ENCODE data around the gene ATP5MC2.

Gene ATP5MC2

DNA sequence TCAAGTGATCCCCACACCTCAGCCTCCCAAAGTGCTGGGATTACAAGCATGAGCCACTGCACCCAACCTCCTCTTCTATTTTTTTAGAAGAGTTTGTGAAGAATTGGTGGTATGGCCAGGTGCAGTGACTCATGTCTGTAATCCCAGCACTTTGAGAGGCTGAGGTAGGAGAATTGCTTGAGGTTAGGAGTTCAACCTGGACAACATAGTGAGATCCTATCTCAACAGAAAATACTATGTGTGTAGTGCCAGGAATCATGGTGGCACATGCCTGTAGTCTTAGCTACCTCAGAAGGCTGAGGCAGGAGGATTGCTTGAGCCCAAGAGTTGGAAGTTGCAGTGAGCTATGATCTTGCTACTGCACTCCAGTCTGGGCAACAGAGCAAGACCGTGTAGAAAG, 44.2 kb downstream of the ATP5MC2 start:
- no peak overlapping the region for H3K9ac ChIP-seq (ENCODE audit: low read length)
- no peaks in the 10 kb centered on the region for H4K20me1 ChIP-seq (ENCODE audit: low read depth, low read length)
- no peak overlapping the region for H2AFZ ChIP-seq (ENCODE audit: low read depth, low read length, severe bottlenecking)
- no peak overlapping the region for H3K4me3 ChIP-seq (ENCODE audit: insufficient read depth, low read length, poor library complexity, severe bottlenecking)
- H3K9me2 ChIP-seq (replicated peaks; ENCODE audit: insufficient read depth, low read length): no peaks in the 10 kb centered on the region
- H3K36me3 ChIP-seq (ENCODE audit: low read length): no peaks in the 10 kb centered on the region
- no peaks in the 10 kb centered on the region for H3K9me3 ChIP-seq (ENCODE audit: insufficient read depth, low read length)
- H3K27me3 ChIP-seq (ENCODE audit: low read length): no peaks in the 10 kb centered on the region
- no peaks in the 10 kb centered on the region for H3K79me2 ChIP-seq (ENCODE audit: insufficient read depth, low read length)
- no peaks in the 10 kb centered on the region for H3F3A ChIP-seq (ENCODE audit: insufficient read depth)
- TF ChIP-seq, protein P1, sequence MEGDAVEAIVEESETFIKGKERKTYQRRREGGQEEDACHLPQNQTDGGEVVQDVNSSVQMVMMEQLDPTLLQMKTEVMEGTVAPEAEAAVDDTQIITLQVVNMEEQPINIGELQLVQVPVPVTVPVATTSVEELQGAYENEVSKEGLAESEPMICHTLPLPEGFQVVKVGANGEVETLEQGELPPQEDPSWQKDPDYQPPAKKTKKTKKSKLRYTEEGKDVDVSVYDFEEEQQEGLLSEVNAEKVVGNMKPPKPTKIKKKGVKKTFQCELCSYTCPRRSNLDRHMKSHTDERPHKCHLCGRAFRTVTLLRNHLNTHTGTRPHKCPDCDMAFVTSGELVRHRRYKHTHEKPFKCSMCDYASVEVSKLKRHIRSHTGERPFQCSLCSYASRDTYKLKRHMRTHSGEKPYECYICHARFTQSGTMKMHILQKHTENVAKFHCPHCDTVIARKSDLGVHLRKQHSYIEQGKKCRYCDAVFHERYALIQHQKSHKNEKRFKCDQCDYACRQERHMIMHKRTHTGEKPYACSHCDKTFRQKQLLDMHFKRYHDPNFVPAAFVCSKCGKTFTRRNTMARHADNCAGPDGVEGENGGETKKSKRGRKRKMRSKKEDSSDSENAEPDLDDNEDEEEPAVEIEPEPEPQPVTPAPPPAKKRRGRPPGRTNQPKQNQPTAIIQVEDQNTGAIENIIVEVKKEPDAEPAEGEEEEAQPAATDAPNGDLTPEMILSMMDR (IDR thresholded peaks at IDR 0.05; ENCODE audit: insufficient read depth, low read length, poor library complexity, severe bottlenecking): no peak
- TF ChIP-seq EZH2phosphoT487 (conservative IDR thresholded peaks at IDR 0.05; ENCODE audit: low read length): no peak
- H3K27ac ChIP-seq (ENCODE audit: low read depth, low read length): no peak overlapping the region
- H3K4me2 ChIP-seq (ENCODE audit: low read depth, low read length, poor library complexity, severe bottlenecking): no peak overlapping the region

DNA sequence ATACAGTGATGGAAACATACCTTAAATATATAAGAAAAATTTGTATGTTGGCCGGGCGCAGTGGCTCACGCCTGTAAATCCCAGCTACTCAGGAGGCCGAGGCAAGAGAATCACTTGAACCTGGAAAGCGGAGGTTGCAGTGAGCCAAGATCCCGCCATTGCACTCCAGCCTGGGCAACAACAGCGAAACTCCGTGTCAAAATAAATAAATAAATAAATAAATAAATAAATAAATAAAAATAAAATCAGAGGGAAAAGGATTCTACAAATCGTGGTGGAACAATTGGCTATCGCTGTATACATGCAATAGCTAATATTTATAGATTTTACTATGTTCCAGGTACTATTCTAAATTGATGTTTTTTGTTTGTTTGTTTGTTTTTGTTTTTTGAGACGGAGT, 48.0 kb downstream of the ATP5MC2 start:
- Histone ChIP-seq H3K4me2 (ENCODE audit: low read depth, low read length, poor library complexity, severe bottlenecking) (no peak overlapping the region), H3K27ac (ENCODE audit: low read depth, low read length) (no peak overlapping the region), H2AFZ (ENCODE audit: low read depth, low read length, severe bottlenecking) (peak overlapping the region; percentile 50), H3K9ac (ENCODE audit: low read length) (no peak overlapping the region), H3K9me3 (ENCODE audit: insufficient read depth, low read length) (no peaks in the 10 kb centered on the region), H3K79me2 (ENCODE audit: insufficient read depth, low read length) (peaks cover 28% of the 10 kb centered on the region), H3K9me2 (replicated peaks; ENCODE audit: insufficient read depth, low read length) (no peaks in the 10 kb centered on the region), H3F3A (ENCODE audit: insufficient read depth) (peaks cover 20% of the 10 kb centered on the region), H4K20me1 (ENCODE audit: low read depth, low read length) (no peaks in the 10 kb centered on the region), H3K27me3 (ENCODE audit: low read length) (no peaks in the 10 kb centered on the region), H3K4me3 (ENCODE audit: insufficient read depth, low read length, poor library complexity, severe bottlenecking) (no peak overlapping the region), H3K36me3 (ENCODE audit: low read length) (no peaks in the 10 kb centered on the region)
- TF ChIP-seq, protein P1 (IDR thresholded peaks at IDR 0.05; ENCODE audit: insufficient read depth, low read length, poor library complexity, severe bottlenecking): no peak
- no peak for TF ChIP-seq EZH2phosphoT487 (conservative IDR thresholded peaks at IDR 0.05; ENCODE audit: low read length)

DNA sequence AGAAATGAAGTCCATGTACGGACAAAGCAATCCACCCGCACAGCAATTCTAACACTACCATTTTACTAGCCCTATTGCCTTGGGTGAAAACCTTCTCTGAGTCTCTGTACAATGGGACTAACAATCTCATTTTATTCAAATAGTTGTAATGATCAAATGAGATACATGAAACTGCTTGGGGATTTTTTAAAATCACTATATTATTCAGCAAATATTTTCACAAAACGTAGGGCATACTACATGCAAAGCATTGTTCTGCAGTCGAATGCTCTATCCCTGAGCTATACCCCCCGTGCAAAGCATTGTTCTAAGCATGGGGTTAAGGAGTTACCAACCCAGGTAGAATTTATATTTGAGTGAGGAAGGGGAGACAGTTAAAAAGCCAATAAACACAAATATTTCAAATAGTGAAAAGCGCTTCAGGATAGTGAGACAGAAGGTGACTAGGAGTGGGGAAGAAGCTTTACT, 49.1 kb downstream of the ATP5MC2 start:
- peak overlapping the region; percentile 84 for H2AFZ ChIP-seq (ENCODE audit: low read depth, low read length, severe bottlenecking)
- H3K79me2 ChIP-seq (ENCODE audit: insufficient read depth, low read length): peaks cover 34% of the 10 kb centered on the region
- no peak for TF ChIP-seq EZH2phosphoT487 (conservative IDR thresholded peaks at IDR 0.05; ENCODE audit: low read length)
- TF ChIP-seq, protein P1 (IDR thresholded peaks at IDR 0.05; ENCODE audit: insufficient read depth, low read length, poor library complexity, severe bottlenecking): no peak
- H3F3A ChIP-seq (ENCODE audit: insufficient read depth): peaks cover 25% of the 10 kb centered on the region
- H3K4me3 ChIP-seq (ENCODE audit: insufficient read depth, low read length, poor library complexity, severe bottlenecking): peak overlapping the region; percentile 89
- H3K9ac ChIP-seq (ENCODE audit: low read length): peak overlapping the region; percentile 85
- H3K9me3 ChIP-seq (ENCODE audit: insufficient read depth, low read length): no peaks in the 10 kb centered on the region
- H3K9me2 ChIP-seq (replicated peaks; ENCODE audit: insufficient read depth, low read length): no peaks in the 10 kb centered on the region
- H3K4me2 ChIP-seq (ENCODE audit: low read depth, low read length, poor library complexity, severe bottlenecking): peak overlapping the region; percentile 76
- H3K27ac ChIP-seq (ENCODE audit: low read depth, low read length): peak overlapping the region; percentile 71
- H4K20me1 ChIP-seq (ENCODE audit: low read depth, low read length): no peaks in the 10 kb centered on the region
- H3K36me3 ChIP-seq (ENCODE audit: low read length): no peaks in the 10 kb centered on the region
- H3K27me3 ChIP-seq (ENCODE audit: low read length): no peaks in the 10 kb centered on the region

Data from SU-DHL-6 (cell line).